HepG2 (cell line): ENCODE measurements around the gene NPIPB6. TPM values are rescaled to one million over a fixed set of nuclear protein-coding genes. Genes with fewer than 3 reads are reported as not detected.

Source experiments
- DPF2 ChIP-seq: sonication (generic); formaldehyde crosslinking; IDR thresholded peaks from 2 replicates; pipeline ENCODE4 v1.4.0; 2020; ENCODE audit warnings: mild to moderate bottlenecking, low read depth, missing genetic modification reagents, borderline replicate concordance
- JARID2 ChIP-seq: sonication (generic); formaldehyde crosslinking; IDR thresholded peaks from 2 replicates; pipeline ENCODE4 v1.8.1; 2023; ENCODE audit warnings: missing genetic modification reagents, inconsistent platforms; ENCODE audit not compliant: insufficient replicate concordance
- KDM5B ChIP-seq: sonication (generic); formaldehyde crosslinking; IDR thresholded peaks from 2 replicates; pipeline ENCODE4 v1.4.0; 2020; ENCODE audit warnings: missing genetic modification reagents, mild to moderate bottlenecking, borderline replicate concordance
- MAF1 ChIP-seq: sonication (generic); formaldehyde crosslinking; IDR thresholded peaks from 2 replicates; pipeline ENCODE4 v1.5.0; 2020; ENCODE audit warnings: missing genetic modification reagents, borderline replicate concordance
- MAZ ChIP-seq, 2 experiments: sonication (generic) in 1 of 2; formaldehyde crosslinking in 1 of 2; IDR thresholded peaks; 2 replicates each; pipeline versions ENCODE4 v1.5.0 to v1.6.1; 2012 to 2020; ENCODE audit warnings: low read depth in 2 of 2, mild to moderate bottlenecking in 2 of 2, borderline replicate concordance in 1 of 2, improper control_type of control experiment in 1 of 2, low read length in 1 of 2, missing genetic modification reagents in 1 of 2, moderate library complexity in 1 of 2
- MBNL3 ChIP-seq: fragments of 250-450 bp; sonication (Bioruptor Pico); conservative IDR thresholded peaks from 2 replicates; pipeline ENCODE4 v1.8.0; 2022; ENCODE audit warnings: mild to moderate bottlenecking, inconsistent platforms
- NCOR1 ChIP-seq: fragments of 200-600 bp; sonication (generic); IDR thresholded peaks from 2 replicates; pipeline ENCODE4 v1.7.0; 2017; ENCODE audit warnings: antibody characterized with exemption, low read length, borderline replicate concordance
- WIZ ChIP-seq: sonication (generic); formaldehyde crosslinking; IDR thresholded peaks from 2 replicates; pipeline ENCODE4 v1.5.1; 2020; ENCODE audit warnings: mild to moderate bottlenecking, missing genetic modification reagents
- ZBTB3 ChIP-seq: sonication (generic); formaldehyde crosslinking; IDR thresholded peaks from 2 replicates; pipeline ENCODE4 v1.4.0; 2020; ENCODE audit warnings: low read depth, mild to moderate bottlenecking, moderate library complexity, missing genetic modification reagents, borderline replicate concordance
- ZFP36L1 ChIP-seq: sonication (generic); formaldehyde crosslinking; IDR thresholded peaks from 2 replicates; pipeline ENCODE4 v1.8.0; 2022; ENCODE audit warnings: mild to moderate bottlenecking, missing genetic modification reagents, moderate library complexity
- ZNF225 ChIP-seq: sonication (generic); formaldehyde crosslinking; IDR thresholded peaks from 2 replicates; pipeline ENCODE4 v1.4.0; 2020; ENCODE audit warnings: mild to moderate bottlenecking, missing genetic modification reagents
- ZNF292 ChIP-seq: sonication (generic); formaldehyde crosslinking; IDR thresholded peaks from 2 replicates; pipeline ENCODE4 v1.8.1; 2022; ENCODE audit warnings: mild to moderate bottlenecking, low read depth, missing genetic modification reagents, borderline replicate concordance
- ZNF446 ChIP-seq: sonication (generic); formaldehyde crosslinking; IDR thresholded peaks from 2 replicates; pipeline ENCODE4 v1.5.0; 2020; ENCODE audit warnings: mild to moderate bottlenecking, missing genetic modification reagents
- ZNF577 ChIP-seq: sonication (generic); formaldehyde crosslinking; IDR thresholded peaks from 2 replicates; pipeline ENCODE4 v1.4.0; 2020; ENCODE audit warnings: mild to moderate bottlenecking, low read depth, missing genetic modification reagents, borderline replicate concordance
- polyA plus RNA-seq, 8 experiments: library from polyadenylated mRNA; depleted of rRNA in 3 of 8; stranded (reverse) in 7 of 8; unstranded in 1 of 8; fragments of >200 nt; fragmentation: Illumina TruSeq in 4 of 8; extraction: Trizol in 4 of 8; gene quantifications; 2 replicates each; pipeline versions ENCODE4 v1.2.1 to v1.2.3, GENCODE V29; 2011 to 2016; ENCODE audit warnings: low read depth in 4 of 8, missing spikeins in 1 of 8, mixed read lengths in 1 of 8; ENCODE audit not compliant: insufficient read depth in 1 of 8
- total RNA-seq, 5 experiments: library from RNA; depleted of rRNA; stranded (reverse); fragments of >200 nt; fragmentation: Illumina TruSeq; extraction: Trizol; gene quantifications; 2 replicates each; pipeline ENCODE4 v1.2.3, GENCODE V29; 2016; ENCODE audit warnings: low read depth in 1 of 5
- TF ChIP-seq, protein P1 (sequence below): sonication (generic); formaldehyde crosslinking; IDR thresholded peaks from 2 replicates; pipeline ENCODE4 v1.4.0; 2020; ENCODE audit warnings: missing genetic modification reagents
- TF ChIP-seq, protein P2 (sequence below): sonication (generic); formaldehyde crosslinking; IDR thresholded peaks from 2 replicates; pipeline ENCODE4 v1.5.0; 2020; ENCODE audit warnings: mild to moderate bottlenecking, missing genetic modification reagents, borderline replicate concordance

The NPIPB6 gene
- total and polyA plus RNA-seq, 2 of the 13 experiments (the other 11 are each of a cell fraction or from before 2014, with no cell fraction given): 0.25 TPM; not detected in 1

DNA sequence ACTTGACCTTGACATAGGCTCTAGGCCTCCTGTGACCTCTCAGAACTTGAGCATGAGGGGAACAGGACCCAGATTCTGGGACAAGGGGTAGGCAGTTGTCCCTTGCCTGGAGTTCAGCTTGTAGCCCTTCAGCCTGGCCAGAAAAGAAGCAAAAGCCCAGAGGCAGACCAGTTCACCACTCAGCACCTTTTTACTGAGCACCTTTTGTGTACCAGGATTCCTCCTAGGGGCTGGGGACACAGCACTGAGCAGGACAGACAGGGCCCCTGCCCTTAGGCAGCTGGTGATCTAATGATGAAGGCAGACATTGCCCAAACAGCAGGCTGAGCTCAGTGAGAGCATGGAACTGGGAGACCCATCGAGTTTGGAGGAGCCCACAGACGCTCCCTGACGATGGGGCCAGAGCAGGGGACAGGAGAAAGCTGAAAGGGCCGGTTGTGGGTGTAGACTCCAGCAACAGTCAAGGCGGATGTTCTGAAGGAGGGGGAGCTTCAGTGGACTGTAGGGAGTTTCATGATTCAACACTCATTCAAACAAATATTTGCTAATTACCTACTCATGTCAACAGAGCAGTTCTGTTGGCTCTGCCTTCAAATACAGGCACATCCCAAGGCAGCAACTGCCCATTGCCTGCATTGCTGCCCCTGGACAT, 38.9 kb downstream of the NPIPB6 start (continued):
- TF ChIP-seq, protein P1, sequence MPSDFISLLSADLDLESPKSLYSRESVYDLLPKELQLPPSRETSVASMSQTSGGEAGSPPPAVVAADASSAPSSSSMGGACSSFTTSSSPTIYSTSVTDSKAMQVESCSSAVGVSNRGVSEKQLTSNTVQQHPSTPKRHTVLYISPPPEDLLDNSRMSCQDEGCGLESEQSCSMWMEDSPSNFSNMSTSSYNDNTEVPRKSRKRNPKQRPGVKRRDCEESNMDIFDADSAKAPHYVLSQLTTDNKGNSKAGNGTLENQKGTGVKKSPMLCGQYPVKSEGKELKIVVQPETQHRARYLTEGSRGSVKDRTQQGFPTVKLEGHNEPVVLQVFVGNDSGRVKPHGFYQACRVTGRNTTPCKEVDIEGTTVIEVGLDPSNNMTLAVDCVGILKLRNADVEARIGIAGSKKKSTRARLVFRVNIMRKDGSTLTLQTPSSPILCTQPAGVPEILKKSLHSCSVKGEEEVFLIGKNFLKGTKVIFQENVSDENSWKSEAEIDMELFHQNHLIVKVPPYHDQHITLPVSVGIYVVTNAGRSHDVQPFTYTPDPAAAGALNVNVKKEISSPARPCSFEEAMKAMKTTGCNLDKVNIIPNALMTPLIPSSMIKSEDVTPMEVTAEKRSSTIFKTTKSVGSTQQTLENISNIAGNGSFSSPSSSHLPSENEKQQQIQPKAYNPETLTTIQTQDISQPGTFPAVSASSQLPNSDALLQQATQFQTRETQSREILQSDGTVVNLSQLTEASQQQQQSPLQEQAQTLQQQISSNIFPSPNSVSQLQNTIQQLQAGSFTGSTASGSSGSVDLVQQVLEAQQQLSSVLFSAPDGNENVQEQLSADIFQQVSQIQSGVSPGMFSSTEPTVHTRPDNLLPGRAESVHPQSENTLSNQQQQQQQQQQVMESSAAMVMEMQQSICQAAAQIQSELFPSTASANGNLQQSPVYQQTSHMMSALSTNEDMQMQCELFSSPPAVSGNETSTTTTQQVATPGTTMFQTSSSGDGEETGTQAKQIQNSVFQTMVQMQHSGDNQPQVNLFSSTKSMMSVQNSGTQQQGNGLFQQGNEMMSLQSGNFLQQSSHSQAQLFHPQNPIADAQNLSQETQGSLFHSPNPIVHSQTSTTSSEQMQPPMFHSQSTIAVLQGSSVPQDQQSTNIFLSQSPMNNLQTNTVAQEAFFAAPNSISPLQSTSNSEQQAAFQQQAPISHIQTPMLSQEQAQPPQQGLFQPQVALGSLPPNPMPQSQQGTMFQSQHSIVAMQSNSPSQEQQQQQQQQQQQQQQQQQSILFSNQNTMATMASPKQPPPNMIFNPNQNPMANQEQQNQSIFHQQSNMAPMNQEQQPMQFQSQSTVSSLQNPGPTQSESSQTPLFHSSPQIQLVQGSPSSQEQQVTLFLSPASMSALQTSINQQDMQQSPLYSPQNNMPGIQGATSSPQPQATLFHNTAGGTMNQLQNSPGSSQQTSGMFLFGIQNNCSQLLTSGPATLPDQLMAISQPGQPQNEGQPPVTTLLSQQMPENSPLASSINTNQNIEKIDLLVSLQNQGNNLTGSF (CRISPR knock-in tag): no peak
- TF ChIP-seq ZNF292 (peak; percentile 23; the same call in 1 of the 2 replicates), MBNL3 (CRISPR knock-in tag) (no peak), WIZ (CRISPR knock-in tag) (no peak), KDM5B (CRISPR knock-in tag) (no peak), ZNF446 (CRISPR knock-in tag) (0 out of 2 replicates have a peak, but pooled peaks have one; percentile 34), NCOR1 (no peak), ZNF225 (CRISPR knock-in tag) (no peak), ZFP36L1 (no peak), ZBTB3 (CRISPR knock-in tag) (no peak), DPF2 (CRISPR knock-in tag) (no peak), MAF1 (CRISPR knock-in tag) (no peak), MAZ (IDR thresholded peaks at IDR 0.05; ENCODE audit: borderline replicate concordance, low read depth, low read length) (no peak), MAZ (CRISPR knock-in tag; IDR thresholded peaks at IDR 0.05; ENCODE audit: low read depth) (no peak), JARID2 (CRISPR knock-in tag) (no peak), ZNF577 (no peak)
- TF ChIP-seq, protein P2, sequence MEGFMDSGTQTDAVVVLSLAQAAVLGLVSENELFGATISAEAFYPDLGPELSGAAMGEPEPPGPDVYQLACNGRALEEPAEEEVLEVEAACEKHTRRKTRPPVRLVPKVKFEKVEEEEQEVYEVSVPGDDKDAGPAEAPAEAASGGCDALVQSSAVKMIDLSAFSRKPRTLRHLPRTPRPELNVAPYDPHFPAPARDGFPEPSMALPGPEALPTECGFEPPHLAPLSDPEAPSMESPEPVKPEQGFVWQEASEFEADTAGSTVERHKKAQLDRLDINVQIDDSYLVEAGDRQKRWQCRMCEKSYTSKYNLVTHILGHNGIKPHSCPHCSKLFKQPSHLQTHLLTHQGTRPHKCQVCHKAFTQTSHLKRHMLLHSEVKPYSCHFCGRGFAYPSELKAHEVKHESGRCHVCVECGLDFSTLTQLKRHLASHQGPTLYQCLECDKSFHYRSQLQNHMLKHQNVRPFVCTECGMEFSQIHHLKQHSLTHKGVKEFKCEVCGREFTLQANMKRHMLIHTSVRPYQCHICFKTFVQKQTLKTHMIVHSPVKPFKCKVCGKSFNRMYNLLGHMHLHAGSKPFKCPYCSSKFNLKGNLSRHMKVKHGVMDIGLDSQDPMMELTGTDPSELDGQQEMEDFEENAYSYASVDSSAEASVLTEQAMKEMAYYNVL (CRISPR knock-in tag): no peak
